ENCODE measurements around the gene CPEB2.

- TF ChIP-seq GLIS3 (CRISPR knock-in tag; IDR thresholded peaks at IDR 0.05) (no peak), SNAI2 (CRISPR knock-in tag; IDR thresholded peaks at IDR 0.05) (no peak), PATZ1 (CRISPR knock-in tag; IDR thresholded peaks at IDR 0.05; ENCODE audit: borderline replicate concordance) (no peak), TOX (CRISPR knock-in tag; IDR thresholded peaks at IDR 0.05; ENCODE audit: borderline replicate concordance) (no peak), ARNTL (CRISPR knock-in tag; IDR thresholded peaks at IDR 0.05; ENCODE audit: borderline replicate concordance, low read depth) (no peak), RARB (CRISPR knock-in tag; IDR thresholded peaks at IDR 0.05) (no peak), ESRRG (CRISPR knock-in tag; IDR thresholded peaks at IDR 0.05) (no peak), ZNF70 (CRISPR knock-in tag; IDR thresholded peaks at IDR 0.05) (no peak), CSRNP3 (CRISPR knock-in tag; IDR thresholded peaks at IDR 0.05) (no peak), ZFP30 (CRISPR knock-in tag; IDR thresholded peaks at IDR 0.05) (no peak)
Observed at GRCh38 chr4:14985161-14985560, 17.1 kb upstream of the CPEB2 start.

Measured in SK-N-SH treated with all-trans-retinoic acid at 6 μM for 48 hours (cell line).